ENCODE measurements around the gene COX7C.

The COX7C gene

GRCh38 chr5:86664173-86664572, 46.4 kb downstream of the COX7C start:
- no peak for DNase-seq (ENCODE audit: low read depth in 2 of 2)

GRCh38 chr5:86665984-86666760, 48.4 kb downstream of the COX7C start:
- DNase-seq (ENCODE audit: low read depth in 2 of 2), result no peak

- no peak for DNase-seq (ENCODE audit: low read depth in 2 of 2)
Measured at GRCh38 chr5:86666981-86667380, 49.2 kb downstream of the COX7C start.

Measured in stimulated activated CD4-positive, alpha-beta T cell treated with anti-CD3 and anti-CD28 coated beads, Interleukin-12 subunit alpha, Interleukin-12 subunit beta, amount 100 ng/mL, for 24 hours (primary cell).